ENCODE results near the gene LRP5.

GRCh38 chr11:68325907-68326220 is 13.5 kb downstream of the LRP5 start:
- no peak for TF ChIP-seq CTCF (IDR thresholded peaks at IDR 0.05 in 2 of 3, conservative IDR thresholded peaks at IDR 0.05 in 1 of 3; ENCODE audit: borderline replicate concordance in 1 of 3, insufficient read depth in 1 of 3, low read depth in 2 of 3, low read length in 2 of 3)
- TF ChIP-seq EGR1 (IDR thresholded peaks at IDR 0.05; ENCODE audit: low read depth) = no peak
- TF ChIP-seq ATF3 (IDR thresholded peaks at IDR 0.05) = no peak
- TF ChIP-seq CBX3 (IDR thresholded peaks at IDR 0.05; ENCODE audit: low read depth) = no peak
- no peak for TF ChIP-seq SP1 (IDR thresholded peaks at IDR 0.05; ENCODE audit: low read depth)

All from HCT116 (cell line).